ENCODE results near the gene COL6A2. TPM values are rescaled to one million over a fixed set of nuclear protein-coding genes. Genes with fewer than 3 reads are reported as not detected.
A peak's percentile ranks its signal among the peaks of the same experiment; 100 is the strongest.
"Not testable (repeated sequence)": the region's sequence is repeated elsewhere in the genome, so short reads cannot be mapped to it uniquely, and the experiment has no call there.

Gene COL6A2
- total and polyA plus RNA-seq, 8 donors: 79.3 to 3,737 (median 398) TPM

DNA sequence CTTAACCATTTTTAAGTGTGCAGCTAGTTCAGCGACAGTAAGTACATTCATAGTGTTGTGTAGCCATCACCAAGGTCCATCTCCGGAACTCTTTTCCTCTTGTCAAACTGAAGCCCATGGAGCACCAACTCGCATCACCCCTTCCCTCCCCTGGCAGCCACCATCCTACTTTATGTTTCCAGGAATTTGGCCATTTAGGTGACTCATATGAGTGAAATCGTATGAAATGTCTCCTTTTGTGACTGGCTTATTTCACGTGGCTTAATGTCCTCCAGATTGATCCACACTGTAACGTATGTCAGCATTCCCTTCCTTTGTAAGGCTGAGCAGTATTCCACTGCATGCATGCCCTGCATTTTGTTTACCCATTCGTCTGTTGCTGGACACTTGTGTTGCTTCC is 2.5 kb downstream of the COL6A2 start:
- H3K27me3 ChIP-seq: peaks cover 0 to 52% (median 21%) of the 10 kb centered on the region in 3 donors
- intact Hi-C loops (cut with DNase I; ENCODE audit: low total_unique reads): no loop called here
- peak; percentile 2 to 11 for DNase-seq
- H3K36me3 ChIP-seq: no peaks in the 10 kb centered on the region
- peak overlapping the region in 4 of 5 donors; percentile 89 to 96 (median 92) for H3K27ac ChIP-seq
- H3K4me3 ChIP-seq: peak overlapping the region in 3 of 4 donors; percentile 53 to 74 (median 68)
- WGBS, 5 donors: 59 to 69% (median 65%) methylated on average over 7 of the region's 7 CpGs
- peaks cover 3 to 42% (median 17%) of the 10 kb centered on the region in 4 donors for H3K4me1 ChIP-seq
- peaks cover 0 to 25% (median 16%) of the 10 kb centered on the region in 4 donors for H3K9me3 ChIP-seq
- TF ChIP-seq POLR2AphosphoS5 (IDR thresholded peaks at IDR 0.05): peak in 1 of 3 donors; percentile 30
- no peak for TF ChIP-seq EP300 (IDR thresholded peaks at IDR 0.05)

DNA sequence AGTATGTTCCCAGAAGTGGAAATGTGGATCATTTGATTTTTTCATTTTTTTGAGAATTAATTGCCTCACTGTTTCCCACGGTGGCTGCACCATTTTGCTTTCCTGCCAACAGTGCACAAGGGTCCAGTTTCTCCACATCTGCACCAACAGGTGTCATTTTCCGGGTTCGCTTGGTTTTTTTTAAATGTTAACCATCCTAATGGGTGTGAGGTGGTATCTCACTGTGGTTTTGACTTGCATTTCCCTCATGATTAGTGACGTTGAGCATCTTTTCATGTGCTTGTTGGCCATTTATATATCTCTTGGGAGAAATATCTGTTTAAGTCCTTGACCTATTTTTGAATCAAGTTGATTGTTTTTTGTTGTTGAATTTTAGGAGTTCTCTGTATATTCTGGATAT is 3.0 kb downstream of the COL6A2 start:
- Histone ChIP-seq H3K9me3 (peaks cover 0 to 25% (median 19%) of the 10 kb centered on the region in 4 donors), H3K4me3 (peak overlapping the region in 1 of 4 donors; percentile 53), H3K27me3 (peaks cover 0 to 52% (median 21%) of the 10 kb centered on the region in 3 donors), H3K4me1 (peaks cover 3 to 42% (median 17%) of the 10 kb centered on the region in 4 donors), H3K36me3 (no peaks in the 10 kb centered on the region), H3K27ac (peak overlapping the region in 2 of 5 donors; percentile 92 to 96)
- 73 to 83% (median 81%) methylated on average over 4 of the region's 4 CpGs for WGBS, 5 donors
- no peak for DNase-seq
- intact Hi-C loops (cut with DNase I; ENCODE audit: low total_unique reads): no loop called here
- TF ChIP-seq, protein P1, sequence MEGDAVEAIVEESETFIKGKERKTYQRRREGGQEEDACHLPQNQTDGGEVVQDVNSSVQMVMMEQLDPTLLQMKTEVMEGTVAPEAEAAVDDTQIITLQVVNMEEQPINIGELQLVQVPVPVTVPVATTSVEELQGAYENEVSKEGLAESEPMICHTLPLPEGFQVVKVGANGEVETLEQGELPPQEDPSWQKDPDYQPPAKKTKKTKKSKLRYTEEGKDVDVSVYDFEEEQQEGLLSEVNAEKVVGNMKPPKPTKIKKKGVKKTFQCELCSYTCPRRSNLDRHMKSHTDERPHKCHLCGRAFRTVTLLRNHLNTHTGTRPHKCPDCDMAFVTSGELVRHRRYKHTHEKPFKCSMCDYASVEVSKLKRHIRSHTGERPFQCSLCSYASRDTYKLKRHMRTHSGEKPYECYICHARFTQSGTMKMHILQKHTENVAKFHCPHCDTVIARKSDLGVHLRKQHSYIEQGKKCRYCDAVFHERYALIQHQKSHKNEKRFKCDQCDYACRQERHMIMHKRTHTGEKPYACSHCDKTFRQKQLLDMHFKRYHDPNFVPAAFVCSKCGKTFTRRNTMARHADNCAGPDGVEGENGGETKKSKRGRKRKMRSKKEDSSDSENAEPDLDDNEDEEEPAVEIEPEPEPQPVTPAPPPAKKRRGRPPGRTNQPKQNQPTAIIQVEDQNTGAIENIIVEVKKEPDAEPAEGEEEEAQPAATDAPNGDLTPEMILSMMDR (IDR thresholded peaks at IDR 0.05): no peak
- no peak for TF ChIP-seq EP300 (IDR thresholded peaks at IDR 0.05)
- TF ChIP-seq POLR2AphosphoS5 (IDR thresholded peaks at IDR 0.05): no peak
- TF ChIP-seq POLR2A (IDR thresholded peaks at IDR 0.05): no peak

DNA sequence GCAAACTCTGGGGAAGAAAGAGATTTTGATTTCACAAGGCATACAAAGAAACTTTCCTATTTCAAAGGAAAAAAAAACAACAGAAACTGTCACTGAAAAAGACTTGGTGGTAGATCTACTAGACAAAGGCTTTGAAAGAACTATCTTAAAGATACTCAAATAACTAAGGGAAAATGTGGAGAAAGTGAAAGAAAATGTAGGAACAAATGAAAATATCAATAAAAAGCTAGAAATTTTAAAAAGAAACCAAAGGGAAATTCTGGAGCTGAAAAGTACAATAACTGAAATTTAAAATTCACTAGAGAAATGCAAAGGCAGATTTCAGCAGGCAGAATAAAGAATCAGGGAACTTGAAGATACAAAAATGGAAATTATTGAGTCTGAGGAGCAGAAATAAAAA is 6.2 kb downstream of the COL6A2 start:
- intact Hi-C loops (cut with DNase I; ENCODE audit: low total_unique reads): no loop called here
- Histone ChIP-seq H3K4me3 (no peak overlapping the region), H3K27me3 (peaks cover 0 to 24% (median 0%) of the 10 kb centered on the region in 3 donors), H3K27ac (no peak overlapping the region), H3K9me3 (peaks cover 0 to 33% (median 22%) of the 10 kb centered on the region in 4 donors), H3K4me1 (peaks cover 0 to 17% (median 4%) of the 10 kb centered on the region in 4 donors), H3K36me3 (no peaks in the 10 kb centered on the region)
- no peak for DNase-seq
- no peak for TF ChIP-seq POLR2AphosphoS5 (IDR thresholded peaks at IDR 0.05)
- TF ChIP-seq, protein P1 (IDR thresholded peaks at IDR 0.05): no peak
- no peak for TF ChIP-seq EP300 (IDR thresholded peaks at IDR 0.05)
- TF ChIP-seq POLR2A (IDR thresholded peaks at IDR 0.05): no peak

DNA sequence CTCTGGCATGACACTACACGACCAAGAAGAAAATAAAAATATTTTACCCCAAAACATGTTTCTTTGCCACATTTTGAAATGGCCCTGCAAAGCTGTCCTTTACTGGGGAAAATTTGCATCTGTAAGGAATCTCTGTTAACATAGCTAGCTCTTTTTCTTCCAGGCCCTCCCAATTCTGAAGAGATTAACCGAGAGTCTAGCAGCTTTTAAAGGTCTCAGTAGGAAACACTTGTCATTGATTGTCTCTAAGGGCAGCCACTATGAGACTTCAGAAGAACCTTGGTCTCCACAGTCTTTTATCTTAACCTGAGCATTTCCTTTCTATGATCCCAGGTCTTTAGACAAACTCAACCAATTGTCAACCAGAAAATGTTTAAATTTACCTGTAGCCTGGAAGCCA is 9.5 kb downstream of the COL6A2 start:
- DNase-seq; H3K27ac ChIP-seq; H3K27me3 ChIP-seq; H3K36me3 ChIP-seq; H3K4me3 ChIP-seq; intact Hi-C loops (cut with DNase I; ENCODE audit: low total_unique reads): not testable (repeated sequence)
- 59 to 70% (median 61%) methylated on average over 2 of the region's 2 CpGs for WGBS, 5 donors
- Histone ChIP-seq H3K4me1 (peaks cover 3 to 28% (median 23%) of the 10 kb centered on the region in 4 donors), H3K9me3 (peaks cover 0 to 29% (median 18%) of the 10 kb centered on the region in 4 donors)

DNA sequence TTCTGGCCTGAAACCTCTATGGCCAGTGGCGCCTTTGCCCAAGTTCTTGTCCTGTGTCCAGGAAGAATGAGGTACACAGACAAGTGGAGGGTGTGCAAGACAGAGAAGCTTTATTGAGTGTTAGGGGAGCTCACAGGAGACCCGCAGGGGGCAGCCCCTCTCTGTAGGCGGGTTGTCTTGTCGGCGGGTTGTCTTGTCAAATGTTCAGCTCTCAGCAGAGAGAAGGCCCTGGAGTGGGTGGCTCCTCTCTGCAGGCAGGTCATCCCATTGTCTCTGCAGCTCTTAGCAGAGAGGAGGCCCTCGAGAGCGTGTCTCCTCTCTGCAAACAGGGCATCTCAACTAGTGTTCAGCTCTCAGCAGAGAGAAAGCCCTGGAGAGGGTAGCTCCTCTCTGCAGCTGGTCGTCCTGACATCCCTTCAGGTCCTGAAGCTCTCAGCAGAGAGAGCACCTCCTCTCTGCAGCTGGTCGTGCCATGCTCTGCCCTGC is 11.0 kb downstream of the COL6A2 start:
- DNase-seq: peak in 1 of 2 donors; percentile 7
- Histone ChIP-seq H3K27me3 (peaks cover 0 to 1% (median 0%) of the 10 kb centered on the region in 3 donors), H3K4me3 (no peak overlapping the region), H3K36me3 (peaks cover 12 to 22% (median 21%) of the 10 kb centered on the region in 4 donors), H3K9me3 (peaks cover 0 to 20% (median 10%) of the 10 kb centered on the region in 4 donors), H3K27ac (peak overlapping the region in 1 of 5 donors; percentile 52), H3K4me1 (peaks cover 3 to 28% (median 23%) of the 10 kb centered on the region in 4 donors)
- intact Hi-C loops (cut with DNase I; ENCODE audit: low total_unique reads): no loop called here
- WGBS, 5 donors: 81 to 88% (median 85%) methylated on average over 9 of the region's 9 CpGs
- TF ChIP-seq, protein P1 (IDR thresholded peaks at IDR 0.05): no peak
- TF ChIP-seq POLR2A (IDR thresholded peaks at IDR 0.05): no peak
- no peak for TF ChIP-seq EP300 (IDR thresholded peaks at IDR 0.05)
- no peak for TF ChIP-seq POLR2AphosphoS5 (IDR thresholded peaks at IDR 0.05)
